GM10847 (cell line): ENCODE measurements around the gene TRRAP.

Experiments used
- POLR2A ChIP-seq: IDR thresholded peaks from 2 replicates; pipeline ENCODE4 v1.6.1; 2011; ENCODE audit not compliant: insufficient read length; ENCODE audit errors: extremely low read depth

The TRRAP gene

DNA sequence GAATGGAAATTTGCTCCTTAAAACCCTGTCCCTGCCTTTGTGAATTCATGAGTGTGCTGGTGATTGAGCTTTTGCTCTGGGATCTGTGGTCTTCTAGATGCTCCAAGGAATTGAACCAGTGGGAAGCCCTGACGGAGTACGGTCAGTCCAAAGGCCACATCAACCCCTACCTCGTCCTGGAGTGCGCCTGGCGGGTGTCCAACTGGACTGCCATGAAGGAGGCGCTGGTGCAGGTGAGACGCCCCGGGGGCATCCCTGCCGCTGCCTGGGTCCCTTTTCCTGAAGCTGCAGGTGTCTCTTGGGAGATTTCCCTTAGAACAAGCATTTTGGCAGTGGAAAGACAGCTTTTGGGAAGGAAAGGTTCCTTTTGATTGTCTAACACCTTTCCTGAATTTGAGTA, 100.3 kb downstream of the TRRAP start:
- no peak for TF ChIP-seq POLR2A

- no peak for TF ChIP-seq POLR2A
These were observed 103.4 kb downstream of the TRRAP start for GRCh38 chr7:98981701-98982100.

- no peak for TF ChIP-seq POLR2A
These were observed 104.4 kb downstream of the TRRAP start for GRCh38 chr7:98982686-98983085.

DNA sequence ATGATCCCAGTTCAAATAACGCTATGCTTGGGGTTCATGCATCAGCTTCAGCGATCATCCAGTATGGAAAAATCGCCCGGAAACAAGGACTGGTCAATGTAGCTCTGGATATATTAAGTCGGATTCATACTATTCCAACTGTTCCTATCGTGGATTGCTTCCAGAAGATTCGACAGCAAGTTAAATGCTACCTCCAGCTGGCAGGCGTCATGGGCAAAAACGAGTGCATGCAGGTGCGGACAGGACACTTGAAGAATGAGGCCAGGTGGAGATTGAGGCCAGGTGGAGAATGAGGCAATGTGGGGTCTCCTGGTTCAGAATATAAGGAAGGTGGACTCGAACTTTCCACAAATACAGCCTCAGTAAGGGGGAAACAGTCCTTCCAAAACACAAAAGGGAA, 105.8 kb downstream of the TRRAP start:
- no peak for TF ChIP-seq POLR2A

- no peak for TF ChIP-seq POLR2A
These were observed 107.1 kb downstream of the TRRAP start for GRCh38 chr7:98985406-98985805.

DNA sequence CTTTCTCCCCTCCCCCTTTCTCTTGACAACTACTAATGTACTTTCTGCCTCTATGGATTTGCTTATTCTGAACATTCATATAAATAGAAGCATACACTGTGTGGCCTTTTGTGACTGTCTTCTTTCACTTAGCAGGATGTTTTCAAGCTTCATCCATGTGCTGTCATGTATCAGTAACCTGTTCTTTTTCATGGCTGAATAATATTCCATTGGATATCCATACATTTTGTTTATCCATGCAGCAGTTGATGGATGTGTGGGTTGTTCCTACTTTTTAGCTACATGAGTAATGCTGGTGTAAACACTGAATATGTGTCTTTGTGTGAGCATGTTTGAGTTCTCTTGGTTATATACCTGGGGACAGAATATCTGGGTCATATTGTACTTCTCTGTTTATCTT, 107.6 kb downstream of the TRRAP start:
- no peak for TF ChIP-seq POLR2A

DNA sequence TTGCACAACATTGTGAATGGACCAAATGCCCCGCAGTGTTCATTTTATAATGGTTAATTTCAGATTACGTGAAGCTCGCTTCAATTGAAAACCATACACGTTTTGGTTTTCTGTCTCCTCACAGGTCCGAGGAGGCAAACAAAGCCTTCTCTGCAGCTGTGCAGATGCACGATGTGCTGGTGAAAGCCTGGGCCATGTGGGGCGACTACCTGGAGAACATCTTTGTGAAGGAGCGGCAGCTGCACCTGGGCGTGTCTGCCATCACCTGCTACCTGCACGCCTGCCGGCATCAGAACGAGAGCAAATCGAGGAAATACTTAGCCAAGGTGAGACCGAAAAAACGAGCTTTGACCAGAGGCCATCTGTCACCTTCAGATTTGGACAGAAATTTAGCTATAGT, 110.3 kb downstream of the TRRAP start:
- TF ChIP-seq POLR2A, result no peak

DNA sequence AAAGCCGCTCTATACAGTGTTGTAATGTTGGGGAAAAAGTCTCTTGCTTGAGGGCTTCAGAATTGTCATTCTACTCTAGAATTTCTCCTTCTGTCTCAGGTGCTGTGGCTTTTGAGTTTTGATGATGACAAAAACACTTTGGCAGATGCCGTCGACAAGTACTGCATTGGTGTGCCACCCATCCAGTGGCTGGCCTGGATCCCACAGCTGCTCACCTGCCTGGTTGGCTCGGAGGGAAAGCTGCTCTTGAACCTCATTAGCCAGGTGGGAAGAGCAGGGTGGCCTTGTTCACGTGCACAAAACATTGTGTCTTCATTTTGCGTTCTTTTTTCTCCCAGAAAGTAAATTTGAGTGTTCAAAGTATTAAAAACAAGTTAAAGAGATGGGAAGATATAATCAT, 112.0 kb downstream of the TRRAP start:
- TF ChIP-seq POLR2A, result no peak

- no peak for TF ChIP-seq POLR2A
These were observed 112.8 kb downstream of the TRRAP start for GRCh38 chr7:98991141-98991540.

DNA sequence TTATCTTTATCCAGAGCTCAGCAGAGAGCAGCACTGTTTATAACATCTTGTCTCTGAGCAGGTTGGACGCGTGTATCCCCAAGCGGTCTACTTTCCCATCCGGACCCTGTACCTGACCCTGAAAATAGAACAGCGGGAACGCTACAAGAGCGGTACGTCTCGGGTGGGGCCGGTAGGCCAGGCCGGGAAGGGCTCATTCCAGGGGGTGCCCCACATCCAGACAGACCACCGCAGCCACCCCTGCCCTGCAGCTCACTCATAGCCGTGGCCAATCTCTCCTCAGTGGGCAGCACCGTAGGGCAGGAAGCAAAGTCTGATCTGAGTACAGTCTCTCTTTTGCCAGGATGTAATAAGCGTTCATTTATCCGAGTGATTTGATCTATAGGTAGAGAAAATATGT, 113.7 kb downstream of the TRRAP start:
- no peak for TF ChIP-seq POLR2A

DNA sequence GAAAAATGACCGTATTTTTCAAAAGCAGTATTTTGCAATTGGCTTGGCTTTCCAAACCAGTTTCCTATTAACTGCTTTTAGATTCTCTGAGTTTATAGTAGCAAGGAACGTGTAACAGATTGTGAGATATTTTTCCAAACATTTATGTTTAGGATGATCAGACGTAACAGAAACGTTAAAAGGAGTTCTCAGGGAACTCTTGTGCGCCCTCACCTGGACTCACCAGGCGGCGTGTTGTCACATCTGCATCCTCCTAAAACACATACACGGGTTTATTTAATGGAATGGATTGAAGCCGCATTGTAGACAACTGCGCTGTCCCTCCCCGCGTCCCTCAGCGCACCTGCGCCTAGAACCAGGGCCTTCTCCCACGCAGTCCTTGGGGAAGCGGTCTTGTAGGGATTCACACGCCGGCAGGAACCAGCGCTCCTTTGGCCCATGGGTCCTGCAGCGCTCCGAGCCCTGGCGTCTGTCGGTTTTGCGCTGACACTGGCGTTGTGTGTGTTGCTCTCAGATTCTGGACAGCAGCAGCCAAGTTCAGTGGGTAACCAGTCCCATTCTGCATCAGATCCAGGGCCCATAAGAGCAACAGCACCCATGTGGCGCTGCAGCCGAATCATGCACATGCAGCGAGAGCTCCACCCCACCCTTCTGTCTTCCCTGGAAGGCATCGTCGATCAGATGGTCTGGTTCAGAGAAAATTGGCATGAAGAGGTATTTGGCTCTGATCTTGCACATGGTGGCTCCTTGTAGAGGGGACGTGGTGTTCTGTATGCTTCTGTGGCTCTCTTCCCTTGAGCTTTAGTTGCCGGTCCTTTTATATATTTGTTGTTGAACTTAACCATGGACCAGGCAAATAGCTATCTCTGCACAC, 114.9 kb downstream of the TRRAP start:
- no peak for TF ChIP-seq POLR2A

- TF ChIP-seq POLR2A, result no peak
These were observed 116.0 kb downstream of the TRRAP start for GRCh38 chr7:98994046-98994944.

DNA sequence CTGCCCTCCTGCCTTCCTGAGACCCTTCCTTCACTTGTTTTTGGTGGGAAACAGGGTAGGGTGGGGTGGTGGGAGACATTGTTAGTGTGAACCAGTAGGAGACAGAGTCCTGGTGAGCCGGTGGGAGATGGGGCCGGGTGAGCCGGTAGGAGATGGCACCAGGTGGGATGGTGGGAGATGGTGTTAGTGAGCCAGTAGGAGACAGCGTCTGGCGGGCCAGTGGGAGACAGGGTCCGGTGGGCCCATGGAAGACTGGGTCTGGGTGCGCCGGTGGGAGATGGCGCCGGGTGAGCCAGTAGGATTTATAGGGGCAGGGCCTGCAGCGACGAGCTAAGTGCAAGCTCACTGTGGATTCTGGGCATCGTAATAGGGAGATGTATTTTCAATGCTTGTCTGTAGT, 116.8 kb downstream of the TRRAP start:
- TF ChIP-seq POLR2A, result no peak

DNA sequence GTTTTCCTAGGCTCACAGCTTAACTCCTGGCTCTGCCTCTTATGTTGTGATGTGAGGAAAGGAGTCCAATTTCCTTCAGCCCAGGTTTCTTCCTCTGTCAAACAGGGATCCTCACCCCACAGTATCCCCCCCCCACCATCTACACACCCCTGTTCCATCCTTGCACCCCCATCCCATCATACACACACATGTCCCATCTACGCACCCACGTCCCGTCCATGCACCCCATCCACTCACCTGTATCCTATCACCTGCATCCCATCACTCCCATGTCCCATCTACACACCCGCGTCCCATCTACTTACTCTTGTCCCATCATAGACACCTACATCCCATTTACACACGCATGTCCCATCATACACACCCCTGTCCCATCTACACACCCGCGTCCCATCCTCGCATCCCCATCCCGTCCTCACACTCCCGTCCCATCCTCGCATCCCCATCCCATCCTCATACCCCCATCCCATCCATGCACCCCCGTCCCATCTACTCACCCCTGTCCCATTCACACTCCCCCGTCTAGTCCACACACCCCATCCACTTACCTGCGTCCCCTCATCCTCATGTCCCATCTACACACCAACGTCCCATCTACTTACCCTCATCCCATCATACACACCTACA, 117.3 kb downstream of the TRRAP start:
- no peak for TF ChIP-seq POLR2A

DNA sequence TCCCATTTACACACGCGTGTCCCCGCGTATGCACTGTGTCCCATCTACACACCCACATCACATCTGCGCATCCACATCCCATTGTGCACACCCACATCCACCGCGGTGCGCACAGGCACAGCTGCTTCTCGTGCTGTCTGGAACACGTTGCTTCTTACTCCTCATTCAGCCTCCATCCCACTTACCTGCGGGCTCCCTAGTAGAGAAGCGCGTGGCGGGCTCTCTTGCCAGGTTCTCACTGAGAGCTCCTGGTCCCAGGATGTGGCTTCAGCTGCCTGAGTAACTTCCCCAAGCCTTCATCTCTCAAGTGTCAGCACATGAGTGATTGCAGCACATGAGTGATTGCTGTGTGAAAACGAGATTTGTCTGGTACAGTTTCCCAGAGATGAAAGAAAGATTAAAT, 117.8 kb downstream of the TRRAP start:
- no peak for TF ChIP-seq POLR2A

GRCh38 chr7:98997846-98998245, 119.5 kb downstream of the TRRAP start:
- TF ChIP-seq POLR2A, result no peak
